ENCODE data around the gene ADARB2. TPM values are rescaled to one million over a fixed set of nuclear protein-coding genes. Genes with fewer than 3 reads are reported as not detected.

The ADARB2 gene
- total RNA-seq, 2 donors from 2014 or later, result 8.0 to 12.2 TPM

- no peaks in the 10 kb centered on the region for H3K9me3 ChIP-seq
- no peaks in the 10 kb centered on the region for H3K36me3 ChIP-seq (replicated peaks in 1 of 2; ENCODE audit: insufficient read depth in 1 of 2, low read depth in 2 of 2)
- no peak overlapping the region for H3K27ac ChIP-seq
- no peaks in the 10 kb centered on the region for H3K27me3 ChIP-seq
- DNase-seq, result no peak
- H3K4me1 ChIP-seq, result no peaks in the 10 kb centered on the region
- 70 to 71% methylated on average over 21 of the region's 21 CpGs for WGBS, 2 donors
- intact Hi-C loops (cut with DNase I), result no loop called here
- no peak for TF ChIP-seq POLR2A (IDR thresholded peaks at IDR 0.05)
- TF ChIP-seq CTCF (IDR thresholded peaks at IDR 0.05), result no peak
- H3K4me3 ChIP-seq, result no peak overlapping the region
- no peak for ATAC-seq
Observed at GRCh38 chr10:1673568-1674345, 63.6 kb downstream of the ADARB2 start.

- no peaks in the 10 kb centered on the region for H3K4me1 ChIP-seq
- H3K4me3 ChIP-seq, result no peak overlapping the region
- no peak for DNase-seq
- H3K27me3 ChIP-seq, result no peaks in the 10 kb centered on the region
- 70 to 71% methylated on average over 34 to 37 of the region's 37 CpGs for WGBS, 2 donors
- no peak for ATAC-seq
- no peak overlapping the region for H3K27ac ChIP-seq
- TF ChIP-seq POLR2A (IDR thresholded peaks at IDR 0.05) (no peak), CTCF (IDR thresholded peaks at IDR 0.05) (no peak)
- H3K36me3 ChIP-seq (replicated peaks in 1 of 2; ENCODE audit: insufficient read depth in 1 of 2, low read depth in 2 of 2), result no peaks in the 10 kb centered on the region
- intact Hi-C loops (cut with DNase I), result no loop called here
- H3K9me3 ChIP-seq, result no peaks in the 10 kb centered on the region
Observed at GRCh38 chr10:1672001-1672781, 65.1 kb downstream of the ADARB2 start.

GRCh38 chr10:1671366-1672000, 65.8 kb downstream of the ADARB2 start:
- no peak for TF ChIP-seq POLR2A (IDR thresholded peaks at IDR 0.05)
- no peak for TF ChIP-seq CTCF (IDR thresholded peaks at IDR 0.05)
- intact Hi-C loops (cut with DNase I), result no loop called here
- Histone ChIP-seq H3K27ac (no peak overlapping the region), H3K36me3 (replicated peaks in 1 of 2; ENCODE audit: insufficient read depth in 1 of 2, low read depth in 2 of 2) (no peaks in the 10 kb centered on the region), H3K9me3 (no peaks in the 10 kb centered on the region), H3K27me3 (no peaks in the 10 kb centered on the region), H3K4me3 (no peak overlapping the region), H3K4me1 (no peaks in the 10 kb centered on the region)
- ATAC-seq (no peak), DNase-seq (no peak)
- WGBS, 2 donors, result 68 to 77% methylated on average over 16 to 20 of the region's 20 CpGs

- no peaks in the 10 kb centered on the region for H3K4me1 ChIP-seq
- H3K36me3 ChIP-seq (replicated peaks in 1 of 2; ENCODE audit: insufficient read depth in 1 of 2, low read depth in 2 of 2), result no peaks in the 10 kb centered on the region
- WGBS, 2 donors, result 59 to 68% methylated on average over 29 of the region's 32 CpGs
- DNase-seq (no peak), ATAC-seq (no peak)
- TF ChIP-seq CTCF (IDR thresholded peaks at IDR 0.05) (no peak), POLR2A (IDR thresholded peaks at IDR 0.05) (no peak)
- H3K27ac ChIP-seq, result no peak overlapping the region
- no peaks in the 10 kb centered on the region for H3K9me3 ChIP-seq
- intact Hi-C loops (cut with DNase I), result no loop called here
- H3K27me3 ChIP-seq, result no peaks in the 10 kb centered on the region
- no peak overlapping the region for H3K4me3 ChIP-seq
Observed at GRCh38 chr10:1670541-1671365, 66.6 kb downstream of the ADARB2 start.
